Esophagus squamous epithelium (tissue), 4 donors: ENCODE measurements around the gene AFM.

Experiments
- POLR2A ChIP-seq, 4 donors: fragments of 450-650 bp; IDR thresholded peaks; one replicate each; pipeline ENCODE4 v1.6.1; 2017; ENCODE audit warnings: antibody characterized with exemption in 4 of 4, mild to moderate bottlenecking in 4 of 4, moderate library complexity in 3 of 4
- TF ChIP-seq, protein P1 (sequence below), 6 experiments: fragments of 450-650 bp in 4 of 6; fragments of 200-600 bp in 2 of 6; sonication (generic) in 2 of 6; IDR thresholded peaks; one replicate each; pipeline ENCODE4 v1.5.1; 2016 to 2019; ENCODE audit warnings: antibody characterized with exemption in 6 of 6, mild to moderate bottlenecking in 4 of 6, moderate library complexity in 4 of 6

DNA sequence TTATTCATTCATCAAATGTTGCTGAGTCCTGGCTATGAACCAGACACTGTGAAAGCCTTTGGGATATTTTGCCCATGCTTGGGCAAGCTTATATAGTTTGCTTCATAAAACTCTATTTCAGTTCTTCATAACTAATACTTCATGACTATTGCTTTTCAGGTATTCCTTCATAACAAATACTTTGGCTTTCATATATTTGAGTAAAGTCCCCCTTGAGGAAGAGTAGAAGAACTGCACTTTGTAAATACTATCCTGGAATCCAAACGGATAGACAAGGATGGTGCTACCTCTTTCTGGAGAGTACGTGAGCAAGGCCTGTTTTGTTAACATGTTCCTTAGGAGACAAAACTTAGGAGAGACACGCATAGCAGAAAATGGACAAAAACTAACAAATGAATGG lies 47.2 kb upstream of the AFM start:
- TF ChIP-seq, protein P1, sequence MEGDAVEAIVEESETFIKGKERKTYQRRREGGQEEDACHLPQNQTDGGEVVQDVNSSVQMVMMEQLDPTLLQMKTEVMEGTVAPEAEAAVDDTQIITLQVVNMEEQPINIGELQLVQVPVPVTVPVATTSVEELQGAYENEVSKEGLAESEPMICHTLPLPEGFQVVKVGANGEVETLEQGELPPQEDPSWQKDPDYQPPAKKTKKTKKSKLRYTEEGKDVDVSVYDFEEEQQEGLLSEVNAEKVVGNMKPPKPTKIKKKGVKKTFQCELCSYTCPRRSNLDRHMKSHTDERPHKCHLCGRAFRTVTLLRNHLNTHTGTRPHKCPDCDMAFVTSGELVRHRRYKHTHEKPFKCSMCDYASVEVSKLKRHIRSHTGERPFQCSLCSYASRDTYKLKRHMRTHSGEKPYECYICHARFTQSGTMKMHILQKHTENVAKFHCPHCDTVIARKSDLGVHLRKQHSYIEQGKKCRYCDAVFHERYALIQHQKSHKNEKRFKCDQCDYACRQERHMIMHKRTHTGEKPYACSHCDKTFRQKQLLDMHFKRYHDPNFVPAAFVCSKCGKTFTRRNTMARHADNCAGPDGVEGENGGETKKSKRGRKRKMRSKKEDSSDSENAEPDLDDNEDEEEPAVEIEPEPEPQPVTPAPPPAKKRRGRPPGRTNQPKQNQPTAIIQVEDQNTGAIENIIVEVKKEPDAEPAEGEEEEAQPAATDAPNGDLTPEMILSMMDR (IDR thresholded peaks at IDR 0.05), result peak in 3 of 6 experiments; percentile 12 to 49 (median 13)
- no peak for TF ChIP-seq POLR2A (IDR thresholded peaks at IDR 0.05)
